LNCaP clone FGC (cell line): ENCODE measurements around the gene C1QC.

Experiments used
- DNase-seq: peaks from one replicate; pipeline ENCODE4 v3.0.0-alpha.2; 2011; ENCODE audit warnings: low read depth
- H3K4me3 ChIP-seq: 2 replicates; pipeline ENCODE4 v1.5.1; 2011; ENCODE audit warnings: mild to moderate bottlenecking, low read depth, low read length, control low read depth
- CTCF ChIP-seq: IDR thresholded peaks from 2 replicates; pipeline ENCODE4 v1.5.1; 2012; ENCODE audit warnings: mild to moderate bottlenecking; ENCODE audit not compliant: control insufficient read depth, insufficient read depth; ENCODE audit errors: extremely low read depth

C1QC gene

GRCh38 chr1:22618056-22618455 is 25.4 kb upstream of the C1QC start:
- no peak for DNase-seq
- TF ChIP-seq CTCF, result no peak
- H3K4me3 ChIP-seq, result no peak overlapping the region

GRCh38 chr1:22619252-22619651 is 24.2 kb upstream of the C1QC start:
- TF ChIP-seq CTCF, result no peak
- no peak overlapping the region for H3K4me3 ChIP-seq
- DNase-seq, result no peak

GRCh38 chr1:22619798-22620197 is 23.6 kb upstream of the C1QC start:
- H3K4me3 ChIP-seq, result no peak overlapping the region
- DNase-seq, result no peak
- TF ChIP-seq CTCF, result no peak

- no peak for TF ChIP-seq CTCF
- H3K4me3 ChIP-seq, result no peak overlapping the region
- no peak for DNase-seq
Measured at GRCh38 chr1:22621761-22622160, 21.7 kb upstream of the C1QC start.

- no peak overlapping the region for H3K4me3 ChIP-seq
- no peak for TF ChIP-seq CTCF
- DNase-seq, result no peak
Measured at GRCh38 chr1:22625262-22625925, 18.0 kb upstream of the C1QC start.

GRCh38 chr1:22626237-22627157 is 16.9 kb upstream of the C1QC start:
- no peak for DNase-seq
- H3K4me3 ChIP-seq, result no peak overlapping the region
- TF ChIP-seq CTCF, result no peak
